T-cell (primary cell): ENCODE data around the gene NFIC. TPM values are rescaled to one million over a fixed set of nuclear protein-coding genes. Genes with fewer than 3 reads are reported as not detected.

Source experiments
- ATAC-seq, 4 experiments: fragments of 200-7000 bp in 3 of 4; fragments of 150-1000 bp in 1 of 4; cut with Tn5 transposase; replicated peaks in 1 of 4; 1 replicate in 3 of 4; 2 replicates in 1 of 4; pipeline ENCODE4 v1.10.0; 2021; ENCODE audit warnings: moderate library complexity in 3 of 4, mild to moderate bottlenecking in 2 of 4, moderate number of reproducible peaks in 1 of 4
- CTCF ChIA-PET, 2 donors: fragments of 300-600 bp; sonication (Branson Sonifier 250); formaldehyde crosslinking; loops; one replicate each; lab custom pipeline; 2022; ENCODE audit warnings: antibody characterized with exemption in 2 of 2; lab: Charles Lee
- POLR2A ChIA-PET, 2 donors: fragments of 300-600 bp; sonication (Branson Sonifier 250); formaldehyde crosslinking; loops; one replicate each; lab custom pipeline; 2022; ENCODE audit warnings: antibody characterized with exemption in 2 of 2; lab: Charles Lee
- DNase-seq, 35 experiments: peaks; one replicate each; pipeline versions ENCODE4 v3.0.0 to v3.0.0-alpha.2; 2013 to 2023
- H3K27ac ChIP-seq: one replicate; pipeline ENCODE4 v1.5.1; 2013; ENCODE audit warnings: low read length
- H3K27me3 ChIP-seq, 2 experiments: replicated peaks in 1 of 2; 1 replicate in 1 of 2; 2 replicates in 1 of 2; pipeline versions ENCODE4 v1.6.1 to v1.7.0; 2013; ENCODE audit warnings: low read length in 1 of 2, mixed read lengths in 1 of 2; ENCODE audit not compliant: control insufficient read depth in 2 of 2, insufficient read depth in 2 of 2; ENCODE audit errors: extremely low read depth in 1 of 2
- H3K36me3 ChIP-seq, 2 donors: 1 replicate in 1 of 2; 2 replicates in 1 of 2; pipeline versions ENCODE4 v1.6.1 to v1.7.0; 2013; ENCODE audit warnings: low read length in 1 of 2; ENCODE audit not compliant: control insufficient read depth in 2 of 2, insufficient read depth in 1 of 2; ENCODE audit errors: extremely low read depth in 1 of 2
- H3K4me1 ChIP-seq, 2 experiments: 1 replicate in 1 of 2; 2 replicates in 1 of 2; pipeline versions ENCODE4 v1.6.1 to v1.7.0; 2013; ENCODE audit warnings: low read length in 2 of 2, mixed read lengths in 1 of 2; ENCODE audit not compliant: insufficient read depth in 2 of 2, control insufficient read depth in 1 of 2; ENCODE audit errors: extremely low read depth in 1 of 2
- H3K4me3 ChIP-seq, 2 donors: 1 replicate in 1 of 2; 2 replicates in 1 of 2; pipeline versions ENCODE4 v1.5.1 to v1.7.0; 2013; ENCODE audit warnings: mild to moderate bottlenecking in 2 of 2, low read length in 1 of 2, moderate library complexity in 1 of 2; ENCODE audit not compliant: control insufficient read depth in 1 of 2; ENCODE audit errors: extremely low read depth in 1 of 2
- H3K9me3 ChIP-seq: 2 replicates; pipeline ENCODE4 v1.7.0; 2013
- H3K27ac Mint-ChIP-seq, 2 donors: one replicate each; pipeline ENCODE4 v1.8.0; 2020 to 2021; ENCODE audit warnings: mild to moderate bottlenecking in 2 of 2, mixed read lengths in 2 of 2
- H3K27me3 Mint-ChIP-seq, 2 donors: one replicate each; pipeline ENCODE4 v1.8.0; 2021 to 2022; ENCODE audit warnings: mixed read lengths in 2 of 2
- H3K36me3 Mint-ChIP-seq: one replicate; pipeline ENCODE4 v1.8.0; 2021; ENCODE audit warnings: mixed read lengths
- H3K4me1 Mint-ChIP-seq, 3 donors: one replicate each; pipeline ENCODE4 v1.8.0; 2020 to 2022; ENCODE audit warnings: mixed read lengths in 3 of 3, mild to moderate bottlenecking in 1 of 3
- H3K4me3 Mint-ChIP-seq, 3 donors: one replicate each; pipeline ENCODE4 v1.8.0; 2020 to 2022; ENCODE audit warnings: mild to moderate bottlenecking in 3 of 3, mixed read lengths in 3 of 3, moderate library complexity in 3 of 3
- H3K9me3 Mint-ChIP-seq, 3 donors: one replicate each; pipeline ENCODE4 v1.8.0; 2020 to 2022; ENCODE audit warnings: mixed read lengths in 3 of 3
- WGBS: methylation state at CpG from one replicate; pipeline ENCODE4 v1.1.5; 2013; ENCODE audit warnings: missing lambda C conversion rate; ENCODE audit not compliant: insufficient coverage; 5-methylcytosine and 5-hydroxymethylcytosine counted together
- total RNA-seq, 35 experiments: library from RNA in 6 of 35; stranded (reverse) in 6 of 35; fragments of 120-200 nt in 1 of 35; gene quantifications; one replicate each; pipeline versions ENCODE4 v1.2.1 to v1.2.4 and lab custom pipeline; 2013 to 2026

The NFIC gene
- total RNA-seq, 5 donors from 2014 or later (not counting 1 experiment from before 2014, with no cell fraction given): 27.1 to 41.7 (median 37.2) TPM

- Mint-ChIP-seq H3K27me3 (no peaks in the 10 kb centered on the region), H3K27ac (peak overlapping the region in 1 of 2 donors; percentile 16), H3K36me3 (peaks cover 17% of the 10 kb centered on the region), H3K9me3 (no peaks in the 10 kb centered on the region), H3K4me1 (peaks cover 9 to 20% (median 14%) of the 10 kb centered on the region in 3 donors), H3K4me3 (no peak overlapping the region)
- H3K27me3 ChIP-seq: no peaks in the 10 kb centered on the region
- H3K4me1 ChIP-seq: peaks cover 0 to 16% of the 10 kb centered on the region in 2 experiments
- DNase-seq (no peak), ATAC-seq (no peak)
- WGBS: 94% methylated on average over 14 of the region's 14 CpGs
- peaks cover 5 to 13% of the 10 kb centered on the region in 2 donors for H3K36me3 ChIP-seq
- no peak overlapping the region for H3K27ac ChIP-seq
- H3K9me3 ChIP-seq: no peaks in the 10 kb centered on the region
- ChIA-PET CTCF (no interaction called here), POLR2A (no interaction called here)
- no peak overlapping the region for H3K4me3 ChIP-seq
Observed at GRCh38 chr19:3382460-3383100, 16.2 kb downstream of the NFIC start.

DNA sequence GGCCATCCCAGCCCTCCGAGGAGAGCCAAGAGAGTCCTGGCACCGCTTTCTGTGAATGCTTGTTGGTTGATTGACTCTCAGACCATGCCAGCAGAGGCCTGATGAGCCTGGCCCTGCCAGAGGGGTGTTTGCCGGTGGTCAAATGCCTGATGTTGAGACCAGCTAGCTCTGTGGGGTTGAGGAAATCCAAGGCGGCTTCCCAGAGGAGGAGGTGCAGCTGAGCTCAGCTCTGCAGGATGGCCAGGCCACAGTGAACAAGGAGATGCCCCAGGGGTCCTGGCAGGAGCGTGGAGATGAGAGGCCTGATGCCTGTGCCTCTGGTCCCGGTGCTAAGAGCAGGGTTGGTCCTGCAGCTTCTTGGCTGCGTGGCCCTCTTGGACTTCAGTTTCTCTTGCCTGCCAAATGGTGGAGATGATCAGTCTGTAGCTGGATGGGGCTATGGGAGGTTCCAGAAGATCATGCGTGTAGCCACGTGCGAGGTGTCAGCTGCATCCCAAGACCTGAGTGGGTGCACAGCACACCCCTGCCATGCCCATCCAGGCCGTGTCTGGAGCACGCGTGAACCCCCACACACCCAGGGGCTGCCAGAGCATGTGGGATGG is 16.8 kb downstream of the NFIC start:
- WGBS: 88% methylated on average over 7 of the region's 13 CpGs
- Histone ChIP-seq H3K27me3 (no peaks in the 10 kb centered on the region), H3K9me3 (no peaks in the 10 kb centered on the region), H3K4me3 (no peak overlapping the region), H3K36me3 (peaks cover 5 to 13% of the 10 kb centered on the region in 2 donors), H3K27ac (no peak overlapping the region), H3K4me1 (peaks cover 0 to 22% of the 10 kb centered on the region in 2 experiments)
- ATAC-seq (no peak), DNase-seq (no peak)
- ChIA-PET POLR2A (no interaction called here), CTCF (no interaction called here)
- Mint-ChIP-seq H3K27ac (peak overlapping the region in 1 of 2 donors; percentile 44), H3K4me1 (peaks cover 9 to 21% (median 14%) of the 10 kb centered on the region in 3 donors), H3K27me3 (no peaks in the 10 kb centered on the region), H3K9me3 (no peaks in the 10 kb centered on the region), H3K36me3 (peaks cover 17% of the 10 kb centered on the region), H3K4me3 (no peak overlapping the region)

DNA sequence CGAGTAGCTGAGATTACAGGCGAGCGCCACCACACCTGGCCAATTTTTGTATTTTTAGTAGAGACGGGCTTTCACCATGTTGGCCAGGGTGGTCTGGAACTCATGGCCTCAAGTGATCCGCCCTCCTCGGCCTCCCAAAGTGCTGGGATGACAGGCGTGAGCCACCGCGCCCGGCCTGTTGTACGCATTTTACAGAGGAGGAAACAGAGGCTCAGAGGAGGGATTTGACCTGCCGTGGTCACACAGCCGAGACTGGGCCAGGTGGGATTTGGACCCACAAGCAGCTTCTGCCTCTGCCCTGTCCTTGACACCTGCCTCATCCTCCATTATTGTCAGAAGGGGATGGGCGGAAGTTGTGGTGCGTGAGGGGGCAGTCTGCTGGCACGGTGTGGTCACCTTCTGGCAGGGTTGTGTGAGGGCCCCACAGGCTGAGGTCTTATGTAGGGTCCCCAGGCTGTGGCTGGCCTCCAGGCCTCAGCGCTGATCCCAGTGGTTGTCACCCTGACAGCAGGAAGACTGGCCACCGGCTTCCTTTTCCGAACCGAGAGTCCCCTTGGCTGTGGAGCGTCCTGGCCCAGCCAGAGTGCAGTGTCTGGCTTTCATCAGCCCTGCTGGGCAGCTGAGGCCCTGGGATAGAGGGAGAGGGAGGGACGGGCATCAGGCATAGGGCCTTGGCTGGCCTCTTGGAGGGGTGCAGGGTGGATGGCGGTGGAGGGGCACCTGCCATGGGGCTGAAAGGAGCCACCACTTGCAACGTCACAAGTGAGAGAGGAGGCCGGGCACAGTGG is 20.3 kb downstream of the NFIC start:
- 96% methylated on average over 16 of the region's 25 CpGs for WGBS
- no peaks in the 10 kb centered on the region for H3K9me3 ChIP-seq
- ChIA-PET CTCF (no interaction called here), POLR2A (no interaction called here)
- Mint-ChIP-seq H3K4me1 (peaks cover 9 to 33% (median 19%) of the 10 kb centered on the region in 3 donors), H3K27me3 (no peaks in the 10 kb centered on the region), H3K9me3 (no peaks in the 10 kb centered on the region), H3K4me3 (no peak overlapping the region), H3K36me3 (peaks cover 15% of the 10 kb centered on the region), H3K27ac (no peak overlapping the region)
- H3K4me1 ChIP-seq: peaks cover 0 to 27% of the 10 kb centered on the region in 2 experiments
- H3K27me3 ChIP-seq: no peaks in the 10 kb centered on the region
- peaks cover 5 to 12% of the 10 kb centered on the region in 2 donors for H3K36me3 ChIP-seq
- H3K27ac ChIP-seq: no peak overlapping the region
- no peak overlapping the region for H3K4me3 ChIP-seq
- no peak for ATAC-seq
- DNase-seq: no peak

DNA sequence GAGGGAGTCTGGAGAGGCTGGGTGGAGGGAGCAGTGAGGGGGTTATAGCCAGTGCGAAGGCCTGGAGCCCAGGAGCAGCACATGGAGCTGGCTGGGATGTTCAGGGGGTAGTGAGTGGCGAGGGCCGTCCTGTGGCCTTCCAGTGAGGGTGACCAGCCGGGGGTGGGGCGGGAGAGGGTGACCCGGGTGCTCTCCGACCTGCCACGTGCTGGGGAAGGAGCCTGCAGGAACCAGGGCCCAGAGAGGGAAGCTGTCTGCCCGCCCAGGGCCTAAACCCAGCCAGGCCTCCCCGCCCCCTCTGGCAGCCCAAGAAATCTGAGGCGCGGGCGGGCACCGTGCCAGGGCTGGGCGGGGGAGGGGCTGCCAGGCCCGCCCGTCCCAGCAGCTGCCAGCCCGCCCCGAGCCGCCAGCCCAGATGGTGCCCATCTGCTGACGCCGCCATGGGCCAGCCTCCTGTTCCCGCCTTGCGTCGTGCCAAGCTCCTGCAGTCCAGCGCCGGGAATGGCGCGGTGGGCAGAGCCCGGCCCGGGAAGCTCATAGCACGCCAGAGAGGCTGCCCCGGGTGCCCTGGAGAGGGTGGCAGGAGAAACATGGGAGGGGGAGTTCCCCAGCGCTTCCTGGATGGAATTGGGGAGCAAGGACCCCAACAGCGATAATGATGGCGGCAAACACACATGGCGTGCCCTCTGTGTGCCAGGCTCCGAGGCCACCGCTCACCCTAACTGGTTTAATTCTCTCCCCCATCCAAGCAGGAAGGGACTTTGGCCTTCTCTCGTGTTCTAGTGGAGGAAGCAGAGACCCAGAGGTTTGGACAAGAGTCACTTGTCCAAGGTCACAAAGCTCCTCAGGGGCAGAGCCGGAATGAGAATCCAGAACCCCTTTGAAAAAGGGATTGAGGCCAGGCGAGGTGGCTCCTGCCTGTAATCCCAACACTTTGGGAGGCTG is 21.5 kb downstream of the NFIC start:
- H3K9me3 Mint-ChIP-seq: no peaks in the 10 kb centered on the region
- peaks cover 0 to under 1% of the 10 kb centered on the region in 2 donors for H3K36me3 ChIP-seq
- H3K27ac Mint-ChIP-seq: no peak overlapping the region
- no peak overlapping the region for H3K4me3 Mint-ChIP-seq
- DNase-seq (no peak), ATAC-seq (no peak)
- POLR2A ChIA-PET: no interaction called here
- H3K36me3 Mint-ChIP-seq: peaks cover 4% of the 10 kb centered on the region
- peaks cover 0 to 27% of the 10 kb centered on the region in 2 experiments for H3K4me1 ChIP-seq
- 91% methylated on average over 22 of the region's 42 CpGs for WGBS
- H3K27ac ChIP-seq: no peak overlapping the region
- H3K4me1 Mint-ChIP-seq: peaks cover under 1 to 26% (median 15%) of the 10 kb centered on the region in 3 donors
- H3K9me3 ChIP-seq: no peaks in the 10 kb centered on the region
- H3K27me3 Mint-ChIP-seq: no peaks in the 10 kb centered on the region
- CTCF ChIA-PET: no interaction called here
- no peak overlapping the region for H3K4me3 ChIP-seq
- no peaks in the 10 kb centered on the region for H3K27me3 ChIP-seq

DNA sequence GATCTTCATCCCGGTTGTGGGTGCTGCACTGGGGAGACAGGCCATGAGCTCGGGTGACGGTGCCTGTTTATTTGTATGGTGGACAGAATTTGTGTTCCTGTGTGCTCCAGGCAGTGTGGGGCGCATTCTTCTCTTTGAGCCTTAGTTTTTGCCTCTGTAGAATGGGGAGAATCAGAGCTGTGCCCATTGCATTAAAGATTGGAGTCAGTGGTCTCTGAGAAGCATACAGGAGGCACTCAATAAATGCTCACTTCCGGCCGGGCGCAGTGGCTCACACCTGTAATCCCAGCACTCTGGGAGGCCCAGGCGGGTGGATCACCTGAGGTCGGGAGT is 23.0 kb downstream of the NFIC start:
- WGBS: 89% methylated on average over 5 of the region's 9 CpGs
- Mint-ChIP-seq H3K9me3 (no peaks in the 10 kb centered on the region), H3K4me1 (peaks cover 0 to 20% (median 12%) of the 10 kb centered on the region in 3 donors)

More for the DNA sequence above, 23.0 kb downstream of the NFIC start:
- Histone ChIP-seq H3K36me3 (no peaks in the 10 kb centered on the region), H3K27me3 (no peaks in the 10 kb centered on the region), H3K4me1 (peaks cover 0 to 22% of the 10 kb centered on the region in 2 experiments), H3K4me3 (no peak overlapping the region), H3K27ac (no peak overlapping the region), H3K9me3 (no peaks in the 10 kb centered on the region)
- ATAC-seq (no peak), DNase-seq (no peak)
- H3K4me3 Mint-ChIP-seq: no peak overlapping the region
- ChIA-PET POLR2A (no interaction called here), CTCF (no interaction called here)
- H3K27ac Mint-ChIP-seq: peak overlapping the region in 1 of 2 donors; percentile 49
- no peaks in the 10 kb centered on the region for H3K36me3 Mint-ChIP-seq
- H3K27me3 Mint-ChIP-seq: no peaks in the 10 kb centered on the region
